ENCODE data around the gene TRIM40.

Gene TRIM40

GRCh38 chr6:30129265-30130178 lies 6.4 kb upstream of the TRIM40 start:
- Histone ChIP-seq H3K4me3 (ENCODE audit: insufficient read depth in 1 of 2, low read depth in 1 of 2, low read length in 2 of 2) (no peak overlapping the region), H2AFZ (ENCODE audit: low read depth, low read length) (no peak overlapping the region)
- 75% methylated on average over 7 of the region's 10 CpGs for WGBS

GRCh38 chr6:30130179-30130679 lies 5.7 kb upstream of the TRIM40 start:
- H3K27ac ChIP-seq (ENCODE audit: low read length, poor library complexity, severe bottlenecking): no peak overlapping the region
- H3K79me1 ChIP-seq (replicated peaks; ENCODE audit: low read length, poor library complexity, severe bottlenecking): no peaks in the 10 kb centered on the region
- peaks cover 7% of the 10 kb centered on the region for H3K4me1 ChIP-seq (ENCODE audit: control insufficient read depth, insufficient read depth, low read depth, low read length)
- H3K27me3 ChIP-seq (ENCODE audit: control insufficient read depth in 1 of 2, insufficient read depth in 1 of 2, low read length in 2 of 2): peaks cover 66% of the 10 kb centered on the region in 2 experiments
- H2AFZ ChIP-seq (ENCODE audit: low read depth, low read length): no peak overlapping the region
- H3K4me2 ChIP-seq (ENCODE audit: low read length, poor library complexity, severe bottlenecking): no peak overlapping the region
- H3K36me3 ChIP-seq (ENCODE audit: control insufficient read depth in 1 of 2, insufficient read depth in 2 of 2, low read depth in 1 of 2, low read length in 2 of 2): no peaks in the 10 kb centered on the region
- H3K23ac ChIP-seq (ENCODE audit: low read length in 2 of 2): no peak overlapping the region
- no peak overlapping the region for H2AK5ac ChIP-seq (ENCODE audit: low read length, severe bottlenecking)
- no peak overlapping the region for H3K4ac ChIP-seq (ENCODE audit: low read depth in 1 of 2, low read length in 2 of 2)
- no peak overlapping the region for H3K18ac ChIP-seq (ENCODE audit: low read depth in 1 of 2, low read length in 2 of 2)
- H2BK15ac ChIP-seq (ENCODE audit: low read depth, poor library complexity, severe bottlenecking): no peak overlapping the region
- H4K8ac ChIP-seq (ENCODE audit: low read length): no peak overlapping the region
- H2BK5ac ChIP-seq (ENCODE audit: low read depth, low read length, poor library complexity, severe bottlenecking): no peak overlapping the region
- no peaks in the 10 kb centered on the region for H3K9me3 ChIP-seq (ENCODE audit: control insufficient read depth, low read length)
- 74% methylated on average over 4 of the region's 4 CpGs for WGBS
- H3K4me3 ChIP-seq (ENCODE audit: insufficient read depth in 1 of 2, low read depth in 1 of 2, low read length in 2 of 2): no peak overlapping the region
- no peak overlapping the region for H3K9ac ChIP-seq (ENCODE audit: low read length)
- H2BK120ac ChIP-seq (ENCODE audit: low read depth, low read length): no peak overlapping the region
- H2BK12ac ChIP-seq (ENCODE audit: low read length in 2 of 2): no peak overlapping the region
- no peak overlapping the region for H3K14ac ChIP-seq (ENCODE audit: low read length in 2 of 2)
- H4K91ac ChIP-seq (ENCODE audit: low read length): no peak overlapping the region
- DNase-seq: no peak

More at GRCh38 chr6:30129265-30130178, 6.4 kb upstream of the TRIM40 start:
- H3K27me3 ChIP-seq (ENCODE audit: control insufficient read depth in 1 of 2, insufficient read depth in 1 of 2, low read length in 2 of 2): peaks cover 63 to 66% of the 10 kb centered on the region in 2 experiments
- H3K4ac ChIP-seq (ENCODE audit: low read depth in 1 of 2, low read length in 2 of 2): no peak overlapping the region
- no peak overlapping the region for H3K14ac ChIP-seq (ENCODE audit: low read length in 2 of 2)
- no peaks in the 10 kb centered on the region for H3K9me3 ChIP-seq (ENCODE audit: control insufficient read depth, low read length)
- H3K18ac ChIP-seq (ENCODE audit: low read depth in 1 of 2, low read length in 2 of 2): no peak overlapping the region
- no peak overlapping the region for H2AK5ac ChIP-seq (ENCODE audit: low read length, severe bottlenecking)
- H3K36me3 ChIP-seq (ENCODE audit: control insufficient read depth in 1 of 2, insufficient read depth in 2 of 2, low read depth in 1 of 2, low read length in 2 of 2): no peaks in the 10 kb centered on the region
- H2BK12ac ChIP-seq (ENCODE audit: low read length in 2 of 2): no peak overlapping the region
- H3K4me2 ChIP-seq (ENCODE audit: low read length, poor library complexity, severe bottlenecking): no peak overlapping the region
- no peak overlapping the region for H3K23ac ChIP-seq (ENCODE audit: low read length in 2 of 2)
- H2BK15ac ChIP-seq (ENCODE audit: low read depth, poor library complexity, severe bottlenecking): no peak overlapping the region
- H4K8ac ChIP-seq (ENCODE audit: low read length): no peak overlapping the region
- H3K27ac ChIP-seq (ENCODE audit: low read length, poor library complexity, severe bottlenecking): no peak overlapping the region
- H2BK120ac ChIP-seq (ENCODE audit: low read depth, low read length): no peak overlapping the region
- no peaks in the 10 kb centered on the region for H3K79me1 ChIP-seq (replicated peaks; ENCODE audit: low read length, poor library complexity, severe bottlenecking)
- H4K91ac ChIP-seq (ENCODE audit: low read length): no peak overlapping the region
- peaks cover 7% of the 10 kb centered on the region for H3K4me1 ChIP-seq (ENCODE audit: control insufficient read depth, insufficient read depth, low read depth, low read length)
- no peak overlapping the region for H3K9ac ChIP-seq (ENCODE audit: low read length)
- no peak for DNase-seq
- no peak overlapping the region for H2BK5ac ChIP-seq (ENCODE audit: low read depth, low read length, poor library complexity, severe bottlenecking)

GRCh38 chr6:30130887-30131862 lies 4.8 kb upstream of the TRIM40 start:
- no peak overlapping the region for H3K27ac ChIP-seq (ENCODE audit: low read length, poor library complexity, severe bottlenecking)
- WGBS: 38% methylated on average over 16 of the region's 16 CpGs
- no peak overlapping the region for H3K4ac ChIP-seq (ENCODE audit: low read depth in 1 of 2, low read length in 2 of 2)
- H3K4me2 ChIP-seq (ENCODE audit: low read length, poor library complexity, severe bottlenecking): no peak overlapping the region
- H2BK12ac ChIP-seq (ENCODE audit: low read length in 2 of 2): no peak overlapping the region
- peaks cover 7% of the 10 kb centered on the region for H3K4me1 ChIP-seq (ENCODE audit: control insufficient read depth, insufficient read depth, low read depth, low read length)
- no peak overlapping the region for H2AK5ac ChIP-seq (ENCODE audit: low read length, severe bottlenecking)
- no peak overlapping the region for H2BK15ac ChIP-seq (ENCODE audit: low read depth, poor library complexity, severe bottlenecking)
- no peaks in the 10 kb centered on the region for H3K36me3 ChIP-seq (ENCODE audit: control insufficient read depth in 1 of 2, insufficient read depth in 2 of 2, low read depth in 1 of 2, low read length in 2 of 2)
- H3K9me3 ChIP-seq (ENCODE audit: control insufficient read depth, low read length): no peaks in the 10 kb centered on the region
- H4K91ac ChIP-seq (ENCODE audit: low read length): no peak overlapping the region
- H3K79me1 ChIP-seq (replicated peaks; ENCODE audit: low read length, poor library complexity, severe bottlenecking): no peaks in the 10 kb centered on the region
- H3K9ac ChIP-seq (ENCODE audit: low read length): no peak overlapping the region
- H3K23ac ChIP-seq (ENCODE audit: low read length in 2 of 2): no peak overlapping the region
- no peak overlapping the region for H3K4me3 ChIP-seq (ENCODE audit: insufficient read depth in 1 of 2, low read depth in 1 of 2, low read length in 2 of 2)
- H2BK5ac ChIP-seq (ENCODE audit: low read depth, low read length, poor library complexity, severe bottlenecking): no peak overlapping the region
- no peak overlapping the region for H3K14ac ChIP-seq (ENCODE audit: low read length in 2 of 2)
- no peak overlapping the region for H3K18ac ChIP-seq (ENCODE audit: low read depth in 1 of 2, low read length in 2 of 2)
- peak; percentile 83 for DNase-seq
- no peak overlapping the region for H4K8ac ChIP-seq (ENCODE audit: low read length)
- peaks cover 63 to 66% of the 10 kb centered on the region in 2 experiments for H3K27me3 ChIP-seq (ENCODE audit: control insufficient read depth in 1 of 2, insufficient read depth in 1 of 2, low read length in 2 of 2)
- no peak overlapping the region for H2AFZ ChIP-seq (ENCODE audit: low read depth, low read length)
- no peak overlapping the region for H2BK120ac ChIP-seq (ENCODE audit: low read depth, low read length)
